ENCODE measurements around the gene JAGN1. TPM values are rescaled to one million over a fixed set of nuclear protein-coding genes. Genes with fewer than 3 reads are reported as not detected.

Gene JAGN1
- total and polyA plus RNA-seq, 2 of the 8 experiments (the other 6 are each of a cell fraction or from before 2014, with no cell fraction given) = 26.9 to 51.6 TPM

DNA sequence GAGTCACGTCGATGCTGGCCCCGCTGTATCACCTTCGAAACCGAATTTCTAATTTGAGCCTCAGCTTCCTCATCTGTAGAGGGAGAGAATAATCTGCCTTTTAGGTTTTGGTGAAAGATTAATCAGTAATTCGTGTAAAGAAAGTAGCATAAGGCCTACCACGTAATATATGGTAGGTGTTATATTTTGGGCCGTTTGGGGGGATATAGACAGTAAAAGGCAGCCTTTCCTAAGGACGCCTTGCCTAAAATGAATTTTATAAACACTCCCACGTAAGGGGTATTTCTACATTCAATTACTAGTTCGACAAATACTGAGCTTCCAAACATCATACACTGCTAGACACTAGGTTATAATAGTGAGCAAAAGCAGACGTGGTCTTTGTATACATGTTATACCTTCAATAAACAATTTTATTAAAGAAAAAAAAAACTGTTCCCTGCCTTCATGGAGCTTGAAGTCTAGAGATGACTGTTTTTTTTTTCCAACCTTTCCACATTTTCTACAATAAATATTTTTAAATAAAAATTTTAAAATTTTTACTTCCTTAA is 737 bp downstream of the JAGN1 start (continued):
- TF ChIP-seq CTBP2 (IDR thresholded peaks at IDR 0.05; ENCODE audit: borderline replicate concordance, insufficient read depth, insufficient read length, low read length) = no peak
- no peak for TF ChIP-seq JUN (IDR thresholded peaks at IDR 0.05; ENCODE audit: low read depth, low read length)
- no peak for TF ChIP-seq TAF1 (IDR thresholded peaks at IDR 0.05; ENCODE audit: low read depth, low read length)
- no peak for TF ChIP-seq E2F6 (IDR thresholded peaks at IDR 0.05)
- TF ChIP-seq KDM1A (IDR thresholded peaks at IDR 0.05; ENCODE audit: borderline replicate concordance, low read length) = no peak
